ENCODE measurements around the gene PNPLA2.

The PNPLA2 gene

DNA sequence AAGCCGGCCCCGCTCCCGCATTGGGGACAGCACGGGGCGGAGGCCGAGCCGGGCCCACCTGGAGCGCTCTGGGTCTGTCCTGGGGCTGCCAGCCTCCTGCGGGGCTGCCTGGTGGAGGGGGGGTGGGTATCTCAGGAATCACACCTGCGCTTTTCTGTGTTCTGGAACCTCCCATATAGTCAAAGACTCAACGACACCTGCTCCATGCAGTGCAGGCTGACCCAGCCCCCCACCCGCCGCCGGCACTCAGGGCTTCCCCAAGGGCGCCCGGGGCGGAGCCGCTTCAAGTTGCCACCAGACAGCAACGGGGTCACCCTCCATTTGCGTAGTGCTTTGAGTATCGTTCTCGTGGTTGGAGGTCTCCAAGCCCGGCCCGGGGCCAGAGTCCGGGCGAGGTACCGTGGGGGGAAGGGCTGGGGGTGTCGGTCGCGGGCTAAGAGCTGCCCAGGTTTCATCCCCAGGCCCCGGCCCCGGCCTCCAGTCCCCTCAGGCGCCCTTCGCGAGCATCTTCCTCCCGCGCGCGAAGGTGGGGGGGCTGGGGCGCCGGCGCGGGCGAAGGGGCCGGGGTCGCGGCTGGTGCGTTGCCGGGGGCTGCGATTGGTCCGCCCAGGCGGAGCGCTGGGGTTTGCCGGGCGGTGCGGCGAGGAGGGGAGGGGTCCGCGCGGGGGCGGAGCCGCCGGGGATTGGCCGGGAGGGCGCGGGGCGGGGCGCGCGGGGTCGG, 30.6 kb downstream of the PNPLA2 start:
- peaks cover 8% of the 10 kb centered on the region for H3K4me1 ChIP-seq
- peak; percentile 77 for DNase-seq
- TF ChIP-seq, protein P1, sequence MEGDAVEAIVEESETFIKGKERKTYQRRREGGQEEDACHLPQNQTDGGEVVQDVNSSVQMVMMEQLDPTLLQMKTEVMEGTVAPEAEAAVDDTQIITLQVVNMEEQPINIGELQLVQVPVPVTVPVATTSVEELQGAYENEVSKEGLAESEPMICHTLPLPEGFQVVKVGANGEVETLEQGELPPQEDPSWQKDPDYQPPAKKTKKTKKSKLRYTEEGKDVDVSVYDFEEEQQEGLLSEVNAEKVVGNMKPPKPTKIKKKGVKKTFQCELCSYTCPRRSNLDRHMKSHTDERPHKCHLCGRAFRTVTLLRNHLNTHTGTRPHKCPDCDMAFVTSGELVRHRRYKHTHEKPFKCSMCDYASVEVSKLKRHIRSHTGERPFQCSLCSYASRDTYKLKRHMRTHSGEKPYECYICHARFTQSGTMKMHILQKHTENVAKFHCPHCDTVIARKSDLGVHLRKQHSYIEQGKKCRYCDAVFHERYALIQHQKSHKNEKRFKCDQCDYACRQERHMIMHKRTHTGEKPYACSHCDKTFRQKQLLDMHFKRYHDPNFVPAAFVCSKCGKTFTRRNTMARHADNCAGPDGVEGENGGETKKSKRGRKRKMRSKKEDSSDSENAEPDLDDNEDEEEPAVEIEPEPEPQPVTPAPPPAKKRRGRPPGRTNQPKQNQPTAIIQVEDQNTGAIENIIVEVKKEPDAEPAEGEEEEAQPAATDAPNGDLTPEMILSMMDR (IDR thresholded peaks at IDR 0.05; ENCODE audit: low read depth, low read length): no peak
- peak overlapping the region; percentile 44 for H3K4me3 ChIP-seq (ENCODE audit: low read depth, low read length)
- no peaks in the 10 kb centered on the region; the same call in 1 of the 2 replicates for H3K27me3 ChIP-seq
- no peaks in the 10 kb centered on the region for H3K36me3 ChIP-seq
- H3K9me3 ChIP-seq: no peaks in the 10 kb centered on the region

DNA sequence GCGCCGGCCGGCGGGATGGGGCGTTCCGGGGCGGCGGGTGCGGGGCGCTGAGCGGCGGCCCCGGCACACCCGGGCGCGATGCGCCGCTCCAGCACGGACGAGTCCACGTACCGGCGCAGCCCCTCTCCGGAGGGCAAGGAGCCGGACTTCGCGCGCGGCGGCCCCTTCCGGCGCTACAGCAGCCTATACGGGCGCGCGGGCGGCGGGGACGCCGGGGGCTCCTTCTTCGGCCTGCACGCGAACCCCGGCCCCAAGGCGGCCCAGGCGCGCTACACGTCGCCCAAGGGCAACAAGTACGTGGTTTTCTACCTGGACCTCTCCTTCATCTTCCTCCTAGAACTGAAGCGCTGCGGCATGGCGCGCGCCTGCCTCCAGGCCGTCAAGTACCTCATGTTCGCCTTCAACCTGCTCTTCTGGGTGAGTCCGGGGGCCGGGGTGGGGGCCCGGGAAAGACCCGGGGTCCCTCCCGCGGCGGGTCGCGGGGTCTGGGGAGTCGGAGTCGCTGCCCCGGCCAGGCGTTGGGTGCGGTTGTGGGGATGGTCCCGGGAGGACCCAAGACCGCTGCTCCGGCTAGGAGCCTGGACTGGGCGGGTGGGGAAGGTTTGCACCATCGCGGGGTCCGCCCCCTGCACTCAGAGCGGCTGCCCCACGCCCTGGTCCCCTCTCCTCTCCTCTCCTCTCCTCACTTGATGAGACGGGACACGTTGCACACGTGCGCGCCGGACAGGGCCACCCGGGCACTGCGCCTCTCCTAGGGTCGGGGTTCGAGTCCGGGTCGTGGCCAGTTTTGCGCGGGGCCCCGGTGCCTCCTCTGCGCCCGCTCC, 31.4 kb downstream of the PNPLA2 start:
- Histone ChIP-seq H3K4me3 (ENCODE audit: low read depth, low read length) (peak overlapping the region; percentile 47), H3K36me3 (no peaks in the 10 kb centered on the region), H3K27me3 (no peaks in the 10 kb centered on the region; the same call in 1 of the 2 replicates), H3K4me1 (peaks cover 6% of the 10 kb centered on the region), H3K9me3 (no peaks in the 10 kb centered on the region)
- TF ChIP-seq, protein P1 (IDR thresholded peaks at IDR 0.05; ENCODE audit: low read depth, low read length): no peak
- no peak for DNase-seq

DNA sequence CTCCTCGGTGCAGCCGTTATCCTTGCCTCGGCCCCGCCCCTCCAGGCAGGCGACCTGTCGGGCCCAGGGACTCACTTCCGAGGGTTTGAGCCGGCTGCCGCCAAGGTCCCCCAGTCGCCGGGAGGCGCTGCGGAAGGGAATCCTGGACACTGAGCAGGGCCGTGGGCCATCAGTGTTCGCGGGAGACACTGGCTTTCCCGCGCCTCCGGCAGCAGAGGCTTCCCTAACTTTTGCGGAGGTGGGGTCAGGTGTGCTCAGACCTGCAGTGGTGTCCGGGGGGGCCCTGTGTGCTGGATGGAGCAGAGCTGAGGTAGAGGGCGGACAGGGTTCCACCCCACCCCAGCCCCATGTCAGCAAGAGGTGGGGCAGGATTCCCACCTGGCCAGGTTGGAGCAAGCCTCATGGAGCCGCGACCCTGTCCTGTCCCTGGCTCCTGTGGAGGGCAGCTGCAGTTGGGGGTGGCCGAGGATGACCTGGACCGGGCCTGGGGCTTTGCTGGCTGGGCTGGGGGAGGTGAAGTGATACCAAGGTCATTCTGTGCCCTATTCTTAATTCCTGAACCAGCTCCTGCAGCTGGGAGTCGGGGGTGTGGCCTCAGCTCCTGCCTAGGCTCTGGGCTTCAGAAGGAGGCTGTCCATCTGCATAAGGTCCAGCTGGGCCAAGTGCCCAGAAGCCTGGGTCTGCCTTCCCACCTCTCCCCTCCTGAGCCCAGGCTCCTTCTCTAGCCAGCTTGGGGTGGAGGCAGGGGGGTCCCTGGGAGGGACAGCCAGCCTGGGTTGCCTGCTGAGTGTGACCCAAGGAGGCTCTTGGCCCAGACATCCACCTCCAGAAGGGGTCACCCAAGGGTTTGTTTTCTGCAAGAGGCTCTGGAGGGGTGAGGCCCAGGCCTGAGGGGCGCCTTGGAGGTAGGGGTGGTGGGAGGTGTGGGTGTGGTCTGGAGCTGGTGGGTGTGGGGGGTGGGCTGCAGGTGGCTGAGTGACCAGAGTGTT, 32.4 kb downstream of the PNPLA2 start:
- Histone ChIP-seq H3K27me3 (no peaks in the 10 kb centered on the region; the same call in 1 of the 2 replicates), H3K9me3 (no peaks in the 10 kb centered on the region), H3K36me3 (no peaks in the 10 kb centered on the region), H3K4me3 (ENCODE audit: low read depth, low read length) (peak overlapping the region; percentile 47), H3K4me1 (peaks cover 6% of the 10 kb centered on the region)
- TF ChIP-seq, protein P1 (IDR thresholded peaks at IDR 0.05; ENCODE audit: low read depth, low read length): 0 out of 2 replicates have a peak, but pooled peaks have one; percentile 9
- DNase-seq: no peak

DNA sequence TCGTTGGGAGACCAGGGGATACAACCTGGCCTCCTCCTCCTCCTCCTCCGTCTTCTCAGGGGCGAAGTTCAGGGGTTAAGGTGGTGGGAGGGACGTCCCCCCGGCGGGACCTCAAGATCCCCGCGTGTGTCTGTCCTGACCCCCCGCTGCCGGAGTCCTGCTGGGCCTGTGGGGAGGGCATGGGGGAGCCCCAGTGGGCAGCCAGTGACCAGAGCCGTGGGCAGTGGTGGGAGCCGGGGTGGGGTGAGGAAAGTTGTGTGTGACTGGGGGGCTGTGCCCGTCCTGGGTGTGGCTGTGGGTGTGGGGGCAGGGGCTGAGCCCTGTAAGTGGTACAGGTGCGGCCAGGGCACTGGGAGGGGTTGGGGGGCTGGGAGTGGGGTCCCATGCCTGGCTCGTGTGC, 34.0 kb downstream of the PNPLA2 start:
- Histone ChIP-seq H3K27me3 (no peaks in the 10 kb centered on the region; the same call in 1 of the 2 replicates), H3K36me3 (no peaks in the 10 kb centered on the region), H3K4me3 (ENCODE audit: low read depth, low read length) (no peak overlapping the region), H3K4me1 (peaks cover 14% of the 10 kb centered on the region), H3K9me3 (no peaks in the 10 kb centered on the region)
- no peak for DNase-seq
- TF ChIP-seq, protein P1 (IDR thresholded peaks at IDR 0.05; ENCODE audit: low read depth, low read length): no peak

DNA sequence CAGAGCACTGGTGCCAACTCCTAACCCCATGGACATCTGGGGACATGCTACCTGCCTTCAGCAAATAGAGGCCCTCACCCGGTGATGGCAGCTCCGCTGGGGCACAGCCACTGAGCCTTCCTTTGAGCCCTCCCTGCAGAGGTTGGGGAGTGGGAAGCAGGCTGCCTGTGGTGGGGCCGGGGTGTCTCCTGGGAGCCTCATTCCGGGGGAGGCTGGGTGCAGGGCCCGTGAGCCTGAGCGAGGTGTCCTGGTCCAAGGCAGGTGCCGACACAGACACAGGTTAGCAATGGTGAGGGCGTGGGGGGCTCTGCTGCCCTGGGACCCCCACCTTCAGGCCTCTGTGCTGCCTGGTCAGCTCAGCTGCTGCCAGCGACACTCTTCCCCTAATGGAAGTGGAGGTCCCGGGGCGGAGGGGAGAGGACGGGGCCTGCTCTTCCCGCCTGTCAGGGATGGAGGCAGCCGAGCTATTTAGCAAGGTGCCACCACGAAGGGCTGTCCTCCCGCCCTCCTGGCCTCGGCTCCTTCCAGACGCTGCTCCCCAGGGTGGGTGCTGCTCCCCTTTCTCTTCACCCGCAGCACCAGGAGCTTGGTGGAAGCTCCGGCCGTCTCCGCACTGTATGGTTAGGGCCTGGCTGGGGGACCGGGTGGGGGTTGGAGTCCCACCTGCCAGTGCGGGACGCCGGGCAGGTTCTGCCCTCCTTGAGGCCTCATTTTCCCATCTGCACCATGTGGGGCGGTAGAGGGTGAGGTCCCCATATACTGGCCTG, 35.2 kb downstream of the PNPLA2 start:
- Histone ChIP-seq H3K27me3 (no peaks in the 10 kb centered on the region; the same call in 1 of the 2 replicates), H3K4me3 (ENCODE audit: low read depth, low read length) (no peak overlapping the region), H3K4me1 (peaks cover 9% of the 10 kb centered on the region), H3K9me3 (no peaks in the 10 kb centered on the region), H3K36me3 (no peaks in the 10 kb centered on the region)
- TF ChIP-seq, protein P1 (IDR thresholded peaks at IDR 0.05; ENCODE audit: low read depth, low read length): no peak
- DNase-seq: no peak
